D721Med (cell line): ENCODE data around the gene DSTN.

ENCODE experiments used
- DNase-seq: peaks from one replicate; pipeline ENCODE4 v3.0.0; 2011; ENCODE audit warnings: low spot score; ENCODE audit not compliant: insufficient read length
- FAIRE-seq: peaks from 2 replicates; lab custom pipeline; 2011; peaks lifted over from hg19 to GRCh38; lab: Jason Lieb, UNC
- CTCF ChIP-seq: IDR thresholded peaks from 2 replicates; pipeline ENCODE4 v1.5.1; 2012; ENCODE audit warnings: mild to moderate bottlenecking, control low read depth; ENCODE audit not compliant: insufficient read depth; ENCODE audit errors: missing control alignments

DSTN gene

GRCh38 chr20:17569616-17570346, at the start of gene DSTN:
TSS of gene DSTN (plus strand) at chr20:17570075. CDS start at chr20:17570209, 134 bp downstream.
- FAIRE-seq (no peak), DNase-seq (peak; percentile 36)
- TF ChIP-seq CTCF: no peak

GRCh38 chr20:17520583-17520982, 49.3 kb upstream of the DSTN start:
- TF ChIP-seq CTCF: no peak
- no peak for DNase-seq
- FAIRE-seq: no peak

GRCh38 chr20:17522528-17522927, 47.3 kb upstream of the DSTN start:
- TF ChIP-seq CTCF: no peak
- DNase-seq (no peak), FAIRE-seq (no peak)

DNA sequence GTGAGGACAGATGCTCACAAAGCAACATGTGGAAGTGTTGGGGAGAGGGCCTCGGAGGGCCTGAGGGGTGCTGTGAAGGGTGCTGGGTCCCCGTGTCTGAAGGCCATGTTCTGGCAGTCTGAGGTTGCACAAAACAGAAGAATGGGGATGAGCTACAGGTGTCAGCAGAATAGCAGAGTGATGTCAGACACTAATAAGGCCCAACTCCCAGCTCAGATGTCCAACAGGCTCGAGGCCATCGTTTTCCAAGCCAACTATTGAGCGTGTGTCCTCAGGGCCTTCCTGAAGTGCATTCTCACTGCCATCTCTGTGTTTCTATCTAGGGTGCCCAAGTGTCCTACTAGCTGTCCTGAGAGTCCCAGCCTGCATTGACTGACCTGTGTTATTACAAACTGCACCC, 46.5 kb upstream of the DSTN start:
- FAIRE-seq (no peak), DNase-seq (no peak)
- TF ChIP-seq CTCF: no peak

DNA sequence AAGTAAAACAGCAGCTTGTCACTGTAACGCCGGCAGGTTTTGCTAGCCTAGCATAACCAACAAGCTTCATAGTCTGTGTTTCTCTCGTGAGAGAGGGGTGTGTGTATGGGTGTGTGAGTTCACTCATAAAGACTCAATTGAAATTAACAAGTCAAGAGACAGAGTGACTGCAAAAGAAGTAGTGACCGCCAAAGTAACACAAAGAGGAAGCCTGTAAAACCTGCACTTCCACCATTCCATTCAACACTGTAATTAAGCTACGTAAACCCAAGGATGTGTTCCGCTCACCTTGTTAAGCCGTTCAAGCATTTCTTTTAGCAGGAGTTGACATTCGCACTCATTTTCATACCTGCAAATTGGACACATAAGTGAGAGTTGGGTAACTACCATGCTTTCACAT, 45.3 kb upstream of the DSTN start:
- DNase-seq (no peak), FAIRE-seq (no peak)
- no peak for TF ChIP-seq CTCF

DNA sequence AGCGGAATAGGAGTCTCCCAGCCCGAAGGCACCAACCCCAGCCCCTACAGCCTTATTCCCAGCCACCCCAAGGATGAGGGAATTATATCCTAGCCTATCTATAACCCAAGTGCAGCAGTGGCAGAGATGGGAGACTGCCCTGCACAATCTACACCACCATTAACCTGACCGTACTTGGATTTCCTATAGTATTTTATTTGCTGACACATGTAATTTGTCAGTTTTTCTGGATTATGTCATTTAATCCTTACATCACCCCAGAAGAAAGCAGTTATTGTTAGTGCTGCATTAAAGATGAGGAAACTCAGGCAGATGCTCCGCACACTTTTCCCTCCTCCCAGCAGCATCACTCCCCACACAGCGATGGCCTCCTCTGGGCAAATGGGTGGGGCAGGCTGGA, 44.7 kb upstream of the DSTN start:
- DNase-seq (no peak), FAIRE-seq (no peak)
- TF ChIP-seq CTCF: no peak

GRCh38 chr20:17525650-17526049, 44.2 kb upstream of the DSTN start:
- DNase-seq (no peak), FAIRE-seq (no peak)
- no peak for TF ChIP-seq CTCF
